CD4-positive, alpha-beta T cell treated with Interleukin-10 for 1 hour (primary cell): ENCODE measurements around the gene PCDHA11.
"Not testable (repeated sequence)": the region's sequence is repeated elsewhere in the genome, so short reads cannot be mapped to it uniquely, and the experiment has no call there.

Source experiments
- DNase-seq: peaks from one replicate; pipeline ENCODE4 v3.0.0-alpha.2; 2020

The PCDHA11 gene, protein sequence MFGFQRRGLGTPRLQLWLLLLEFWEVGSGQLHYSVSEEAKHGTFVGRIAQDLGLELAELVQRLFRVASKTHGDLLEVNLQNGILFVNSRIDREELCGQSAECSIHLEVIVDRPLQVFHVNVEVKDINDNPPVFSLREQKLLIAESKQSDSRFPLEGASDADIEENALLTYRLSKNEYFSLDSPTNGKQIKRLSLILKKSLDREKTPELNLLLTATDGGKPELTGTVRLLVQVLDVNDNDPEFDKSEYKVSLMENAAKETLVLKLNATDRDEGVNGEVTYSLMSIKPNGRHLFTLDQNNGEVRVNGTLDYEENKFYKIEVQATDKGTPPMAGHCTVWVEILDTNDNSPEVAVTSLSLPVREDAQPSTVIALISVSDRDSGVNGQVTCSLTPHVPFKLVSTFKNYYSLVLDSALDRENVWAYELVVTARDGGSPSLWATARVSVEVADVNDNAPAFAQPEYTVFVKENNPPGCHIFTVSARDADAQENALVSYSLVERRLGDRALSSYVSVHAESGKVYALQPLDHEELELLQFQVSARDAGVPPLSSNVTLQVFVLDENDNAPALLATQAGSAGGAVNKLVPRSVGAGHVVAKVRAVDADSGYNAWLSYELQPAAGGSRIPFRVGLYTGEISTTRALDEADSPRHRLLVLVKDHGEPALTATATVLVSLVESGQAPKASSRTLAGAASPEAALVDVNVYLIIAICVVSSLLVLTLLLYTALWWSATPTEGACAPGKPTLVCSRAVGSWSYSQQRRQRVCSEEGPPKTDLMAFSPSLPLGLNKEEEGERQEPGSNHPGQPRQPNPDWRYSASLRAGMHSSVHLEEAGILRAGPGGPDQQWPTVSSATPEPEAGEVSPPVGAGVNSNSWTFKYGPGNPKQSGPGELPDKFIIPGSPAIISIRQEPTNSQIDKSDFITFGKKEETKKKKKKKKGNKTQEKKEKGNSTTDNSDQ

DNA sequence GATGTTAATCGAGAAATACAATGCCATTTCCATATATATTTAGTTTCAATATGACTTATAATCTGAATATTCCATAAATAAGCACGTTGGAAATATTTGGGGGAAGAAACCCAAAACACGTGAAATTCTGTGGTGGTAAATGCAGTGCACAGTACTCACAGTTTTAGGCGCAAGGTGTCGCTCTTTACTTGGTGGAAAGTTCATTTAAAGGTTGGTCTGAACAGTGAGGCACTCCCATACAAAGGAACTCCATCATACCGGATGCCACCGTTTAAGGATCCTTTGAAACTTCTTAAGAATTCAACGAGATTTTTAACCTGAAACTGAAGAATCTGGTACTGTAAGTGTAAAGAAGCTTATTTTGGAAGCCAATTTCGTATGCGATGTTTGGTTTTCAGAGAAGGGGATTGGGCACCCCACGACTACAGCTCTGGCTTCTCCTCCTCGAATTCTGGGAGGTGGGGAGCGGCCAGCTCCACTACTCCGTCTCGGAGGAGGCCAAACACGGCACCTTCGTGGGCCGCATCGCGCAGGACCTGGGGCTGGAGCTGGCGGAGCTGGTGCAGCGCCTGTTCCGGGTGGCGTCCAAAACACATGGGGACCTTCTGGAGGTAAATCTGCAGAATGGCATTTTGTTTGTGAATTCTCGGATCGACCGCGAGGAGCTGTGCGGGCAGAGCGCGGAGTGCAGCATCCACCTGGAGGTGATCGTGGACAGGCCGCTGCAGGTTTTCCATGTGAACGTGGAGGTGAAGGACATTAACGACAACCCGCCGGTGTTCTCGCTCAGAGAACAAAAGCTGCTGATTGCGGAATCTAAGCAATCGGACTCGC lies at the start of gene PCDHA11:
Gene PCDHA11 (plus strand): TSS at position 237 of the 834 bp plus-strand sequence. CDS start 147 bp downstream, at position 384.
- DNase-seq = no peak

DNA sequence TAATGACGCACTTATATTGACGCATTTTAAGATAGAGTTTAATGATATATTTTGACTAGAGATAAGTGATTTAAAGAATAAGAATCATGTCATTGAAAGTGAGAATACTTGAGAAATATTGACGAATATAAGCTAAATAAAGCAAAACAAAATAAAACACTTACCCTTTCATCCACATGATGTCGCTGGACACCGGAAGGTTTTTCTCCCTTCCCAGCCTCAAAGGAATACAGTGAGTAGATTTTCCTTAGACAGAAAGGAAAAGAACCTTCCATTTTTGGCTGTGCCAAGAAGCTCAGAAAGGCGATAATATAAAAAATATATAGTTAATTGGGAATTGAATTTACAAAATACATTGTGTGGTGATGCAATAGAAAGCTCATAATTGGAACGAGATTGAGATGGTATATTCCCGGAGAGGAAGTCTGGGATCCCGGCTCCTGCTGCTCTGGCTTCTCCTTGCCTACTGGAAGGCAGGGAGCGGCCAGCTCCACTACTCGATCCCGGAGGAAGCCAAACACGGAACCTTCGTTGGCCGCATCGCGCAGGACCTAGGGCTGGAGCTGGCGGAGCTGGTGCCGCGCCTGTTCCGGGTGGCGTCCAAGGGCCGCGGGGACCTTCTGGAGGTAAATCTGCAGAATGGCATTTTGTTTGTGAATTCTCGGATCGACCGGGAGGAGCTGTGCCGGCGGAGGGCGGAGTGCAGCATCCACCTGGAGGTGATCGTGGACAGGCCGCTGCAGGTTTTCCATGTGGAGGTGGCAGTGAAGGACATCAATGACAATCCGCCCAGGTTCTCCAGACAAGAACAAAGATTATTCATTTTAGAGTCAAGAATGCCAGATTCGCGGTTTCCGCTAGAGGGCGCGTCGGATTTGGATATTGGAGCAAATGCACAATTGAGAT lies 47.1 kb upstream of the PCDHA11 start, which contains the start of gene PCDHA5:
Gene PCDHA5 (plus strand): TSS at position 239 of the 906 bp plus-strand sequence.
- no peak for DNase-seq

DNA sequence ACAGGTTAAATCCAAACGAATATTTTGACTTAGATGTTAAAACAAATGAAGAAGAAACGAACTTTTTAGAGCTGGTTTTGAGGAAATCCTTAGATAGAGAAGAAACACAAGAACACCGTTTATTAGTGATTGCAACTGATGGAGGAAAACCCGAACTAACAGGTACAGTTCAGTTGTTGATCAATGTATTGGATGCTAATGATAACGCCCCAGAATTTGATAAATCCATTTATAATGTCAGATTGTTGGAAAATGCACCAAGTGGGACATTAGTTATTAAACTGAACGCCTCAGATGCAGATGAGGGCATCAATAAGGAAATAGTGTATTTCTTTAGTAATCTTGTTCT lies 46.5 kb upstream of the PCDHA11 start:
- DNase-seq = no peak

DNA sequence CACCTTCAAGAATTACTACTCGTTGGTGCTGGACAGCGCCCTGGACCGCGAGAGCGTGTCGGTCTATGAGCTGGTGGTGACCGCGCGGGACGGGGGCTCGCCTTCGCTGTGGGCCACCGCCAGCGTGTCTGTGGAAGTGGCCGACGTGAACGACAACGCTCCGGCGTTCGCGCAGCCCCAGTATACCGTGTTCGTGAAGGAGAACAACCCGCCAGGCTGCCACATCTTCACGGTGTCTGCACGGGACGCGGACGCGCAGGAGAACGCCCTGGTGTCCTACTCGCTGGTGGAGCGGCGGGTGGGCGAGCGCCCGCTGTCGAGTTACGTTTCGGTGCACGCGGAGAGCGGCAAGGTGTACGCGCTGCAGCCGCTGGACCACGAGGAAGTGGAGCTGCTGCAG lies 45.8 kb upstream of the PCDHA11 start:
- not testable (repeated sequence) for DNase-seq

DNA sequence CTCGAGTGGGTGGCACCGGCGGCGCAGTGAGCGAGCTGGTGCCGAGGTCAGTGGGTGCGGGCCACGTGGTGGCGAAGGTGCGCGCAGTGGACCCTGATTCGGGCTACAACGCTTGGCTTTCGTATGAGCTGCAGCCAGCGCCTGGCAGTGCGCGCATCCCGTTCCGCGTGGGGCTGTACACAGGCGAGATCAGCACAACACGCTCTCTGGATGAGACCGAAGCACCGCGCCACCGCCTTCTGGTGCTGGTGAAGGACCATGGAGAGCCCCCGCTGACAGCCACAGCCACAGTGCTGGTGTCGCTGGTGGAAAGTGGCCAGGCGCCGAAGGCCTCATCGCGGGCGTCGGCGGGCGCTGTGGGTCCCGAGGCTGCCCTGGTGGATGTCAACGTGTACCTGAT lies 45.3 kb upstream of the PCDHA11 start:
- no peak for DNase-seq

DNA sequence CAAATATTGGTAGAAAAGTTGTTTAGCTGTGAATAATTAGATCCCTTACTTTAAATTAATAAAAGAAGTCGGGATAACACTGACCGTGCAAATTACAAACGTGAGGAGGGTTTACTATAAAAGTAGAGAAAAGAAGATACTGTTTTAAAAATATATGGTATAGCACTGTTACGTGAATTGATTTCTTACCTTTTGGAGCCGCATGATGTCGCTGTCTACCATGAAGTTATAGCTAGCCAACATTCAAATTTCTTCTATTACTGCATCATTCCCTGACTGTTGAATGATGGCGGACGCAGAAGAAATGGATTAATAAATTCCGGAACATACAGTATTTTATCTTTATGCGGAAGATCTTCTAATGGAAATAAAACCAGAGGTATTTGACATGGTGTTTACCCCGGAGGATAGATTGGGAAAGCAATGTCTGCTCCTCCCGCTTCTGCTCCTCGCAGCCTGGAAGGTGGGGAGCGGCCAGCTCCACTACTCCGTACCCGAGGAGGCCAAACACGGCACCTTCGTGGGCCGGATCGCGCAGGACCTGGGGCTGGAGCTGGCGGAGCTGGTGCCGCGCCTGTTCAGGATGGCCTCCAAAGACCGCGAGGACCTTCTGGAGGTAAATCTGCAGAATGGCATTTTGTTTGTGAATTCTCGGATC lies 40.9 kb upstream of the PCDHA11 start, which contains the start of gene PCDHA6:
Gene PCDHA6 (plus strand): TSS at position 257 of the 658 bp plus-strand sequence. CDS start 132 bp downstream, at position 389.
- no peak for DNase-seq

DNA sequence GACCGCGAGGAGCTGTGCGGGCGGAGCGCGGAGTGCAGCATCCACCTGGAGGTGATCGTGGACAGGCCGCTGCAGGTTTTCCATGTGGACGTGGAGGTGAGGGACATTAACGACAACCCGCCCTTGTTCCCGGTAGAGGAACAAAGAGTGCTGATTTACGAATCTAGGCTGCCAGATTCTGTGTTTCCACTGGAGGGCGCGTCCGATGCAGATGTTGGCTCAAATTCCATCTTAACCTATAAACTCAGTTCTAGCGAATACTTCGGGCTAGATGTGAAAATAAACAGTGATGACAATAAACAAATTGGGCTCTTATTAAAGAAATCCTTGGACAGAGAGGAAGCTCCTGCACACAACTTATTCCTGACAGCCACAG lies 40.4 kb upstream of the PCDHA11 start:
- DNase-seq = no peak

DNA sequence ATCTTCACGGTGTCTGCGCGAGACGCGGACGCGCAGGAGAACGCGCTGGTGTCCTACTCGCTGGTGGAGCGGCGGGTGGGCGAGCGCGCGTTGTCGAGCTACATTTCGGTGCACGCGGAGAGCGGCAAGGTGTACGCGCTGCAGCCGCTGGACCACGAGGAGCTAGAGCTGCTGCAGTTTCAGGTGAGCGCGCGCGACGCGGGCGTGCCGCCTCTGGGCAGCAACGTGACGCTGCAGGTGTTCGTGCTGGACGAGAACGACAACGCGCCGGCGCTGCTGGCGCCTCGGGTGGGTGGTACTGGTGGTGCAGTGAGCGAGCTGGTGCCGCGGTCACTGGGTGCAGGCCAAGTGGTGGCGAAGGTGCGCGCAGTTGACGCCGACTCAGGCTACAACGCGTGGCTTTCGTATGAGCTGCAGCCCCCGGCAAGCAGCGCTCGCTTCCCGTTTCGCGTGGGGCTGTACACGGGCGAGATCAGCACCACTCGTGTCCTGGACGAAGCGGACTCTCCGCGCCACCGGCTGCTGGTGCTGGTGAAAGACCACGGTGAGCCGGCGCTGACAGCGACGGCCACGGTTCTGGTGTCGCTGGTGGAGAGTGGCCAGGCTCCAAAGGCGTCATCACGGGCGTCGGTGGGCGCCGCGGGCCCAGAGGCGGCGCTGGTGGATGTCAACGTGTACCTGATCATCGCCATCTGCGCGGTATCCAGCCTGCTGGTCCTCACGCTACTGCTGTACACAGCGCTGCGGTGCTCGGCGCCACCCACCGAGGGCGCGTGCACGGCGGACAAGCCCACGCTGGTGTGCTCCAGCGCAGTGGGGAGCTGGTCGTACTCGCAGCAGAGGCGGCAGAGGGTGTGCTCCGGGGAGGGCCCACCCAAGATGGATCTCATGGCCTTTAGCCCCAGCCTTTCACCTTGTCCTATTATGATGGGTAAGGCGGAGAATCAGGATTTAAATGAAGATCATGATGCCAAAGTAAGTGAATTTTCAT lies 39.0 kb upstream of the PCDHA11 start:
- DNase-seq = not testable (repeated sequence)

DNA sequence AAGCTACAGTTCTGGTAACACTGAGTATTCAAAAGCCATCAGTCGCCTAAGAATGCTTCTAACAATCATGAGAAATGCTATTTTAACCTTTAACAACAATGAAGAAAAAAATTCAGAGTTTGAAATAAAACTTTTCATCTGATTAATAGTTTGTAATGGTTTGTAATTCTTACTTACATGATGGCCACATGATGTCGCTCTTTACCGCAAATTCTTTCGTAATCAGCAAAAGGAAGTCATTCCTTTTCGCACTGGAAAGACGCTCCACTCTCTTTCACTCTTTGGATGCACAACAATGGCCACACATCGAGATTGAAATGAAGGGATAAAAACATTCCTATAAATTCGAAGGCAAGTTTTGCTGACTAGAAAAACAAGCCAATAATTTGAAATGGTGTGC lies 34.8 kb upstream of the PCDHA11 start, which contains the start of gene PCDHA7:
Gene PCDHA7 (plus strand): TSS at position 277 of the 400 bp plus-strand sequence. CDS start 115 bp downstream, at position 392.
- DNase-seq = no peak

DNA sequence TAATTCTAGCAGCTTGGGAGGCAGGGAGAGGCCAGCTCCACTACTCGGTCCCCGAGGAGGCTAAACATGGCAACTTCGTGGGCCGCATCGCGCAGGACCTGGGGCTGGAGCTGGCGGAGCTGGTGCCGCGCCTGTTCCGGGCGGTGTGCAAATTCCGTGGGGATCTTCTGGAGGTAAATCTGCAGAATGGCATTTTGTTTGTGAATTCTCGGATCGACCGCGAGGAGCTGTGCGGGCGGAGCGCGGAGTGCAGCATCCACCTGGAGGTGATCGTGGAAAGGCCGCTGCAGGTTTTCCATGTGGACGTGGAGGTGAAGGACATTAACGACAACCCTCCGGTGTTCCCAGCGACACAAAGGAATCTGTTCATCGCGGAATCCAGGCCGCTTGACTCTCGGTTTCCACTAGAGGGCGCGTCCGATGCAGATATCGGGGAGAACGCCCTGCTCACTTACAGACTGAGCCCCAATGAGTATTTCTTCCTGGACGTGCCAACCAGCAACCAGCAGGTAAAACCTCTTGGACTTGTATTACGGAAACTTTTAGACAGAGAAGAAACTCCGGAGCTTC lies 34.2 kb upstream of the PCDHA11 start:
- DNase-seq = not testable (repeated sequence)

DNA sequence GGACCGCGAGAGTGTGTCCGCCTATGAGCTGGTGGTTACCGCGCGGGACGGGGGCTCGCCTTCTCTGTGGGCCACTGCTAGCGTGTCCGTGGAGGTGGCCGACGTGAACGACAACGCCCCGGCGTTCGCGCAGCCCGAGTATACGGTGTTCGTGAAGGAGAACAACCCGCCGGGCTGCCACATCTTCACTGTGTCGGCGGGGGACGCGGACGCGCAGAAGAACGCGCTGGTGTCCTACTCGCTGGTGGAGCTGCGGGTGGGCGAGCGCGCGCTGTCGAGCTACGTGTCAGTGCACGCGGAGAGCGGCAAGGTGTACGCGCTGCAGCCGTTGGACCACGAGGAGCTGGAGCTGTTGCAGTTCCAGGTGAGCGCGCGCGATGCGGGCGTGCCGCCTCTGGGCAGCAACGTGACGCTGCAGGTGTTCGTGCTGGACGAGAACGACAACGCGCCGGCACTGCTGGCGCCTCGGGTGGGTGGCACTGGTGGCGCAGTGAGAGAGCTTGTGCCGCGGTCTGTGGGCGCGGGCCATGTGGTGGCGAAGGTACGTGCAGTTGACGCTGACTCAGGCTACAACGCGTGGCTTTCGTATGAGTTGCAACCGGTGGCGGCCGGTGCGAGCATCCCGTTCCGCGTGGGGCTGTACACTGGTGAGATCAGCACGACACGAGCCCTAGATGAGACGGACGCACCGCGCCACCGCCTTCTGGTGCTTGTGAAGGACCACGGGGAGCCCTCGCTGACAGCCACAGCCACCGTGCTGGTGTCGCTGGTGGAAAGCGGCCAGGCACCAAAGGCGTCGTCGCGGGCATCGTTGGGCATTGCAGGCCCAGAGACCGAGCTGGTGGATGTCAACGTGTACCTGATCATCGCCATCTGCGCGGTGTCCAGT lies 32.9 kb upstream of the PCDHA11 start:
- no peak for DNase-seq

DNA sequence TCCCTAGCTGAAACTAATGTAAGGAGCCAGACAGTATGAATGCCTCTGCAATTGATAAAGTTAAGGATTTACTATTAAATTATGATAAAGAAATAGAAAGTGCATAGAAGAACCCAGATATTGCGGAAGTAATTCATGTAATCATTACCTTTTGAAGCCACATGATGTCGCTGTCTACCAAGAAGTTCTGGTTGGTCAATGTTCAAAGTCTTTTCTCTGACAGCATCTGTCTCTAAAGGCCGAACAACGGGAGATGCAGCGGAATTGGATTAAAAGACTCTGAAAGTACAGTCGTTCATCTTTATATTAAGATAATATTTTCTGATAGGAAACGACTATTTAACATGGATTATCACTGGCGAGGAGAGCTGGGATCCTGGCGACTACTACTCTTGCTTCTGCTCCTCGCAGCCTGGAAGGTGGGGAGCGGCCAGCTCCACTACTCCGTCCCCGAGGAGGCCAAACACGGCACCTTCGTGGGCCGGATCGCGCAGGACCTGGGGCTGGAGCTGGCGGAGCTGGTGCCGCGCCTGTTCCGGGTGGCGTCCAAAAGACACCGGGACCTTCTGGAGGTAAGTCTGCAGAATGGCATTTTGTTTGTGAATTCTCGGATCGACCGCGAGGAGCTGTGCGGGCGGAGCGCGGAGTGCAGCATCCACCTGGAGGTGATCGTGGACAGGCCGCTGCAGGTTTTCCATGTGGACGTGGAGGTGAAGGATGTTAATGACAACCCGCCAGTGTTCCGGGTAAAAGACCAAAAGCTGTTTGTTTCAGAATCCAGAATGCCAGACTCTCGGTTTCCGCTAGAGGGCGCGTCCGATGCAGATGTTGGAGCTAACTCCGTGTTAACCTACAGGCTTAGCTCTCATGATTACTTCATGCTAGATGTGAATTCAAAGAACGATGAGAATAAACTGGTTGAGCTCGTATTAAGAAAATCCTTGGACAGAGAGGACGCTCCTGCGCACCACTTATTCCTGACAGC lies 27.5 kb upstream of the PCDHA11 start, which contains the start of gene PCDHA8:
Gene PCDHA8 (plus strand): TSS at position 210 of the 985 bp plus-strand sequence. CDS start 135 bp downstream, at position 345.
- DNase-seq = peak; percentile 4

DNA sequence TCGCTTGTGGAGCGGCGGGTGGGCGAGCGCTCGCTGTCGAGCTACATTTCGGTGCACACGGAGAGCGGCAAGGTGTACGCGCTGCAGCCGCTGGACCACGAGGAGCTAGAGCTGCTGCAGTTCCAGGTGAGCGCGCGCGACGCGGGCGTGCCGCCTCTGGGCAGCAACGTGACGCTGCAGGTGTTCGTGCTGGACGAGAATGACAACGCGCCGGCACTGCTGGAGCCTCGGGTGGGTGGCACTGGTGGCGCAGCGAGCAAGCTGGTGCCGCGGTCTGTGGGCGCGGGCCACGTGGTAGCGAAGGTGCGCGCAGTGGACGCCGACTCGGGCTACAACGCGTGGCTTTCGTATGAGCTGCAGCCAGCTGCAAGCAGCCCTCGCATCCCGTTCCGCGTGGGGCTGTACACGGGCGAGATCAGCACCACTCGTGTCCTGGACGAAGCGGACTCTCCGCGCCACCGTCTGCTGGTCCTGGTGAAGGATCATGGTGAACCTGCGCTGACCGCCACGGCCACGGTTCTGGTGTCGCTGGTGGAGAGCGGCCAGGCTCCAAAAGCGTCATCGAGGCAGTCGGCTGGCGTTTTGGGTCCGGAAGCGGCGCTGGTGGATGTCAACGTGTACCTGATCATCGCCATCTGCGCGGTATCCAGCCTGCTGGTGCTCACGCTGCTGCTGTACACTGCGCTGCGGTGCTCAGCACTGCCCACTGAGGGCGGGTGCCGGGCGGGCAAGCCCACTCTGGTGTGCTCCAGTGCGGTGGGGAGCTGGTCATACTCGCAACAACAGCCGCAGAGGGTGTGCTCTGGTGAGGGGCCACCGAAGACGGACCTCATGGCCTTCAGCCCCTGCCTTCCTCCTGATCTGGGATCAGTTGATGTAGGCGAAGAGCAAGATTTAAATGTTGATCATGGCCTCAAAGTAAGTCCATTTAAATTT lies 25.7 kb upstream of the PCDHA11 start:
- no peak for DNase-seq

DNA sequence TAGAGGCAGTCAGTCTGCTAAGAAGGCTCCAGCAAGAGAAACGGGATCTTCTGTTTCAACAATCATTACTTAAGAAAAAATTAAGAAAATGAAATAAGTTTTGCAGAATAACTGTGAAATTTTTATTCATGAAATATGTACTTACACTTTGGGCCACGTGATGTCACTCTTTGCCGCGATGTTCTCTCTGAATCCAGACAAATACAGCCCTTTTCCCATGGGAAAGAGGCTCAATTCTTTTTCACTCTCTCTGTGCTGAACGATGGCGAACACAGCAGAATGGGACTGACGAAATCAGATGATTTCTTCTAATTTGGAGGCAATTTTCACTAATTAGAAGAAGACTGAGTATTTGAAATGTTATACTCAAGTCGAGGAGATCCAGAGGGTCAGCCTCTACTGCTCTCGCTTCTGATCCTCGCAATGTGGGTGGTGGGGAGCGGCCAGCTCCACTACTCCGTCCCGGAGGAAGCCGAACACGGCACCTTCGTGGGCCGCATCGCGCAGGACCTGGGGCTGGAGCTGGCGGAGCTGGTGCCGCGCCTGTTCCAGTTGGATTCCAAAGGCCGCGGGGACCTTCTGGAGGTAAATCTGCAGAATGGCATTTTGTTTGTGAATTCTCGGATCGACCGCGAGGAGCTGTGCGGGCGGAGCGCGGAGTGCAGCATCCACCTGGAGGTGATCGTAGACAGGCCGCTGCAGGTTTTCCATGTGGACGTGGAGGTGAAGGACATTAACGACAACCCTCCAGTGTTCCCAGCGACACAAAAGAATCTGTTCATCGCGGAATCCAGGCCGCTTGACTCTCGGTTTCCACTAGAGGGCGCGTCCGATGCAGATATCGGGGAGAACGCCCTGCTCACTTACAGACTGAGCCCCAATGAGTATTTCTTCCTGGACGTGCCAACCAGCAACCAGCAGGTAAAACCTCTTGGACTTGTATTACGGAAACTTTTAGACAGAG lies 20.3 kb upstream of the PCDHA11 start, which contains the start of gene PCDHA9:
Gene PCDHA9 (plus strand): TSS at position 244 of the 964 bp plus-strand sequence. CDS start 114 bp downstream, at position 358.
- not testable (repeated sequence) for DNase-seq
